Measurements from ENCODE around the gene TMEM117. TPM values are rescaled to one million over a fixed set of nuclear protein-coding genes. Genes with fewer than 3 reads are reported as not detected.

The TMEM117 gene
- total and polyA plus RNA-seq, 2 donors (not counting 1 experiment from before 2014, with no cell fraction given): 2.0 to 10.4 TPM

GRCh38 chr12:43812057-43812456, 23.8 kb upstream of the TMEM117 start:
- ATAC-seq (ENCODE audit: low read depth) (no peak), DNase-seq (no peak)
- Histone ChIP-seq H3K4me2 (replicated peaks; ENCODE audit: low read depth, low read length, poor library complexity, severe bottlenecking) (no peak overlapping the region), H3K9ac (ENCODE audit: low read length) (no peak overlapping the region), H3K4me3 (ENCODE audit: control extremely low read depth in 1 of 5, extremely low read depth in 1 of 5, insufficient read depth in 1 of 5, low read depth in 2 of 5, low read length in 4 of 5) (no peak overlapping the region), H3K9me3 (ENCODE audit: control extremely low read depth in 1 of 3, control insufficient read depth in 2 of 3, insufficient read depth in 1 of 3, low read length in 2 of 3) (no peaks in the 10 kb centered on the region), H3K79me2 (ENCODE audit: control insufficient read depth, insufficient read depth, low read length) (no peaks in the 10 kb centered on the region), H3K27ac (ENCODE audit: low read length in 2 of 2) (no peak overlapping the region), H3K36me3 (replicated peaks in 1 of 2; ENCODE audit: control extremely low read depth in 1 of 2, control insufficient read depth in 1 of 2, extremely low read depth in 1 of 2, insufficient read depth in 2 of 2, low read length in 1 of 2) (no peaks in the 10 kb centered on the region), H2AFZ (ENCODE audit: insufficient read depth, low read depth, low read length, poor library complexity, severe bottlenecking) (no peak overlapping the region), H3K4me1 (ENCODE audit: control insufficient read depth in 2 of 2, insufficient read depth in 2 of 2, low read length in 2 of 2) (peaks cover under 1 to 2% of the 10 kb centered on the region in 2 donors), H3K27me3 (replicated peaks in 1 of 4; ENCODE audit: control extremely low read depth in 1 of 4, control insufficient read depth in 3 of 4, insufficient read depth in 4 of 4, low read length in 3 of 4) (no peaks in the 10 kb centered on the region), H4K20me1 (ENCODE audit: control insufficient read depth, insufficient read depth, low read length, poor library complexity, severe bottlenecking) (no peaks in the 10 kb centered on the region)
- WGBS (ENCODE audit: insufficient coverage): no CpG with 5 or more reads among the region's 2 CpGs
- ChIA-PET POLR2A (no interaction called here), CTCF (no interaction called here)
- intact Hi-C loops (cut with micrococcal nuclease): no loop called here
- H3K4me1 Mint-ChIP-seq: no peaks in the 10 kb centered on the region
- no peaks in the 10 kb centered on the region for H3K9me3 Mint-ChIP-seq (ENCODE audit: insufficient read depth)
- TF ChIP-seq CTCF (IDR thresholded peaks at IDR 0.05) (no peak), EZH2 (IDR thresholded peaks at IDR 0.05; ENCODE audit: borderline replicate concordance, insufficient read depth, low read depth, low read length, poor library complexity, severe bottlenecking) (no peak)
- H3K27ac Mint-ChIP-seq: no peak overlapping the region
- H3K27me3 Mint-ChIP-seq: peaks cover 17% of the 10 kb centered on the region
- H3K4me3 Mint-ChIP-seq: no peak overlapping the region

GRCh38 chr12:43812926-43813325, 23.0 kb upstream of the TMEM117 start:
- H3K27ac ChIP-seq (ENCODE audit: low read length in 2 of 2): no peak overlapping the region
- CTCF ChIA-PET: no interaction called here

More at GRCh38 chr12:43812926-43813325, 23.0 kb upstream of the TMEM117 start:
- Histone ChIP-seq H3K27me3 (replicated peaks in 1 of 4; ENCODE audit: control extremely low read depth in 1 of 4, control insufficient read depth in 3 of 4, insufficient read depth in 4 of 4, low read length in 3 of 4) (no peaks in the 10 kb centered on the region), H3K79me2 (ENCODE audit: control insufficient read depth, insufficient read depth, low read length) (no peaks in the 10 kb centered on the region), H3K36me3 (replicated peaks in 1 of 2; ENCODE audit: control extremely low read depth in 1 of 2, control insufficient read depth in 1 of 2, extremely low read depth in 1 of 2, insufficient read depth in 2 of 2, low read length in 1 of 2) (no peaks in the 10 kb centered on the region), H3K4me3 (ENCODE audit: control extremely low read depth in 1 of 5, extremely low read depth in 1 of 5, insufficient read depth in 1 of 5, low read depth in 2 of 5, low read length in 4 of 5) (no peak overlapping the region), H3K4me2 (replicated peaks; ENCODE audit: low read depth, low read length, poor library complexity, severe bottlenecking) (no peak overlapping the region), H3K9me3 (ENCODE audit: control extremely low read depth in 1 of 3, control insufficient read depth in 2 of 3, insufficient read depth in 1 of 3, low read length in 2 of 3) (no peaks in the 10 kb centered on the region), H4K20me1 (ENCODE audit: control insufficient read depth, insufficient read depth, low read length, poor library complexity, severe bottlenecking) (no peaks in the 10 kb centered on the region), H2AFZ (ENCODE audit: insufficient read depth, low read depth, low read length, poor library complexity, severe bottlenecking) (no peak overlapping the region), H3K9ac (ENCODE audit: low read length) (no peak overlapping the region), H3K4me1 (ENCODE audit: control insufficient read depth in 2 of 2, insufficient read depth in 2 of 2, low read length in 2 of 2) (no peaks in the 10 kb centered on the region)
- DNase-seq (no peak), ATAC-seq (ENCODE audit: low read depth) (no peak)
- Mint-ChIP-seq H3K4me1 (no peaks in the 10 kb centered on the region), H3K9me3 (ENCODE audit: insufficient read depth) (no peaks in the 10 kb centered on the region), H3K27me3 (peaks cover 17% of the 10 kb centered on the region), H3K4me3 (no peak overlapping the region), H3K27ac (no peak overlapping the region)
- no peak for TF ChIP-seq EZH2 (IDR thresholded peaks at IDR 0.05; ENCODE audit: borderline replicate concordance, insufficient read depth, low read depth, low read length, poor library complexity, severe bottlenecking)
- TF ChIP-seq CTCF (IDR thresholded peaks at IDR 0.05): no peak
- WGBS (ENCODE audit: insufficient coverage): 100% methylated on average over 1 of the region's 4 CpGs
- POLR2A ChIA-PET: no interaction called here
- intact Hi-C loops (cut with micrococcal nuclease): no loop called here

Measured in B cell (primary cell).